ENCODE data around the gene TRIM37.
"Not testable (repeated sequence)": the region's sequence is repeated elsewhere in the genome, so short reads cannot be mapped to it uniquely, and the experiment has no call there.

The TRIM37 gene

GRCh38 chr17:58991718-58992331 is 114.9 kb downstream of the TRIM37 start:
- DNase-seq (ENCODE audit: low spot score): no peak

- no peak for DNase-seq (ENCODE audit: low spot score)
These were observed 117.1 kb downstream of the TRIM37 start for GRCh38 chr17:58989629-58990028.

DNA sequence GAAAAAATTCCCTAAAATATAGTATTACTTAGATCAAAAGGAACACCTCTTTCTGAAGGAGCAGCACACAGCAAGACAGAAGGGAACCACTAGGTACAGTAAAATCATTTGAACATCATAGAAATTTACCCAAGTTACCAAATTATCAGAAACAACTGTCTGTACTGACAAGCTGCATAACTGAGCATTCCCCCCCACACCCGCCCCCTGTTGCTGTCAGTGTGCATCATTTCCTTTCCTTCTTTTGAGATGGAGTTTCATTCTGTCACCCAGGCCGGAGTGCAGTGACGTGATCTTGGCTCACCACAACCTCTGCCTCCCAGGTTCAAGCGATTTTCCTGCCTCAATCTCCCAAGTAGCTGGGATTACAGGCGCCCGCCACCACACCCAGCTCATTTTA is 120.7 kb downstream of the TRIM37 start:
- no peak for DNase-seq (ENCODE audit: low spot score)

DNA sequence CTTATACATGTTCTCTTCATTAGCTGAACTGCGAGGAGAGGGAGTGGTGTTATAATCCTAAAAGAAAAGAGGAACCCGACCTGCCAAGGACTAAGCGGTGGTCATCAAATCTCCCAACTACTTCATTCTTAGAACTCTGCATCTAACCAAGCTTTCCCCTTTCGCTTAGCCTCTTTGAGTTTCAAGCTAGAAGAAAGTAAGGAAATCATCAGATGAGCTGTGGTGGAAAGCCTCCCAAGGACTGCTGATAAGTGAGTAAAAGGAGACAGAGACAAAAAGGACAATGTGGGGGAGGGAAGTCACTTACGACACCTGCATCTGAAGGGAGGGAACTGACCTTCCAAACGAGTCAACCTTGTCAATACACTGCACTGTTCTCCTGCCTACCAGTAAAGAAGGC is 121.3 kb downstream of the TRIM37 start:
- no peak for DNase-seq (ENCODE audit: low spot score)

DNA sequence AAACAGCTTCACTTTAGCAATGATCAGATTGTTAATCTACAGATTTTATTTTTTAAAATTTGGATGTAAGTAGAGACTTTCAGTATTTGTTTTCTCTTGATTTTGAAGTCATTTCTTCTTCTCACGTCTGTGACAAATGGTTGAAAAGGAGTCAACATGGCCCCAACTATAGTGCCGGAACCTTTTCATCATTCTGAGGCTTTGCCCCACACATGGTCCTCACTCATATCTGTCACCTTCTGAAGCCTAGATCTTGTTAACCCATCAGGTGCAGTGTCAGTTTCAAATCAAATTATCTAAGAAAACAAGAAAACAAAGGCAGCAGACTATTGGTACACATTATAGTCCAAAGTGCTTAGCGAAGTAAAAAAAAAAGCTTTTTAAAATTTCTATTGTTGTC is 124.1 kb downstream of the TRIM37 start:
- DNase-seq (ENCODE audit: low spot score): no peak

GRCh38 chr17:58980706-58981481 is 125.8 kb downstream of the TRIM37 start:
- no peak for DNase-seq (ENCODE audit: low spot score)

DNA sequence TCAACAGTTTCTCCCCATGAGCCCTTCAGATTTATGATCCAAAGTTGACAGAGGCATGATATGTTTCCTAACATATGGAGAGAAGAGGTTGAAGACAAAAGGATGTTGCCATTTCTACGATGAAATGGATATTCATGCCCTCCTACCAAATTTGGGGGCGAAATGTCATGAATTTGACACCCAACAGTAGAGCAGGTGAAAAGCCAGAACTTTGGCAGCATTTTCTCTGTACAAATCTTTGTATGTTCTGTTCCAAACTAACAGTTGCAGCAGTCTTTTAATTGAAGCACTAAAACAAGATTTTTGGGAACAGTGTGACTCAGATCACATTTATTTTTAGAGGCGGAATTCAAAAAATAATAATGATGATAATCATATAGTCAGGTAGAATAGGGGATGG is 130.1 kb downstream of the TRIM37 start:
- DNase-seq (ENCODE audit: low spot score): no peak

DNA sequence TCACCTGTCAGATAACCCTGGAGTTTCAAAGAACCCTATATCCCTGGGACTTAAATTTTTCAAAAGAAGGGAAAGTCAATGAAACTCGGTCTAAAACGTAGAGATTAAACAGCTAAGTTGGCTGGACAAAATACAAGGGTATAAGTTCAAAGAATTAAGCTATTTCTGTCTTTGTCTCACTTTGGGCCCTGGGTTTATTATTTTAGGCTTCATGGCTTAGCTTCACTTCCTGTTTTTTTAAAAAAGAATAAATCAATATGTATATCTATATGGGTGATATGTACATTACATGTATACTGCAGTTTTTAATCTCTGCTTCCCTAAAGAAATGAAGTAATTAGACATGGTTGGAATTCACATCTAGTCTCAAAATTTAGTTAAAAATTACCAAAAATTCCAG is 132.3 kb downstream of the TRIM37 start:
- no peak for DNase-seq (ENCODE audit: low spot score)

GRCh38 chr17:58970609-58971450 is 135.8 kb downstream of the TRIM37 start:
- DNase-seq (ENCODE audit: low spot score): no peak

DNA sequence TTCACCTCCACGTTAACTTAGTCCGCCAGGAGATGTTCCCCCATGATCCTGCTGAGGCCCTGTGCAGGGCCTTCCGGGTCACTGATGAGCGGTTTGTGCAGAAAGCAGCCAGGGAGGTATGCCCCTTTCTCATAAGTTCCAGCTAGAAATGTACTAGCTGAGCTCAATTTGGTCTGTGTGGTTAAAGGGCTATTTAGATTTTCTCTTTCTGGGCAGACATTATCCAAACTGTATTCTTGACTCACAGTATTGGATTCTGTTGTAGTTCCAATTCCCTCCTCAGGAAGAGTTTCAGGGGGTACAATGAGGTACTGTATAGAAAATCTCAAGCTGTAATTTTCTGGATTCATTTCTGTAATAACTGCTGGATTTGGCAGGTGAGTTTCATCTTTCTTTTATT is 137.1 kb downstream of the TRIM37 start:
- DNase-seq (ENCODE audit: low spot score): no peak

GRCh38 chr17:58969156-58969555 is 137.5 kb downstream of the TRIM37 start:
- DNase-seq (ENCODE audit: low spot score): peak; percentile 36

DNA sequence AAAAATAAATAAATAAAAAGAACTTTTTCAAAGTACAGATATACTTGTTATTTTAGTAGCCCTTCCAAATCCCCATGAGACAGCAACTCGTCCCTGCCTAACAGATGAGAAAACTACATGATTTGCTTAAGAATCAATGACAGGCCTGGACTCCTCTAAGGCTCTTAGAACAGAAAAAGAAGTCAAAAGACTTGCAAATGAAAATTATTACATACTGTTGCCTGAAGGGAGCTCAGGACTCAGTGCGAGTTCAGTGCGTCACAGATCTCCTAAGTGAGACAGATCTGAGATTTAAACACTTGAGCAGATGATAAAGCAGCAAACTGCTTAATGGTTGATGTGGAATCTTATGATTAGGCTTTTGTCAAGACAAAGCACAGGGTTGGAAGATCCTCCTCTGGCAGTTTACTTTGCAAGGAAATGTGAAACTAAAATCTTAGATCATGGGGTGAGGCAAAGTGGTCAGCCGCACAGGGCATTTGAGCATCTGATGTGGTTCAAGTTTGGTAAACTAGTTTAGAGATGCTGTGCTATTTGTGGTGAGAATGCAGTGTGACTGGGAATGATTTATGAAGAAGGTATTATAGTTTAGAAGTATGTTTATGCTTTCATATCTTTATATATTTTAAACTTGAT is 138.1 kb downstream of the TRIM37 start:
- DNase-seq (ENCODE audit: low spot score): peak; percentile 69

DNA sequence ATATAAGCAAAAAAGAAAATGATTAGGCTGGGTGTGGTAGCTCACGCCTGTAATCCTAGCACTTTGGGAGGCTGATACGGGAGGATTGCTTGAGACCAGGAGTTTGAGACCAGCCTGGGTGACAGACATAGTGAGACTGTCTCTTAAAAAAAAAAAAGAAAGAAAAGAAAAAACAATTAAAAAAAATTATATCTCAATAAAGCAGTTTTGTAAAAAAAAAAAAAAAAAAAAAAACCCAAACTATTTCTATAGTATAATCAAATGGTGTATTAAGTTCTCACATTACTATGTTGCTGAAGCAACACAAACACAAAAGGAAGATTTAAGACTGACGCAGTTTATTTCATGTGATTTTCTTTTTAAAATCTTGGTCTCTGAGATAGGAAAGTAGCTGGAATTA is 140.5 kb downstream of the TRIM37 start:
- DNase-seq (ENCODE audit: low spot score): no peak

DNA sequence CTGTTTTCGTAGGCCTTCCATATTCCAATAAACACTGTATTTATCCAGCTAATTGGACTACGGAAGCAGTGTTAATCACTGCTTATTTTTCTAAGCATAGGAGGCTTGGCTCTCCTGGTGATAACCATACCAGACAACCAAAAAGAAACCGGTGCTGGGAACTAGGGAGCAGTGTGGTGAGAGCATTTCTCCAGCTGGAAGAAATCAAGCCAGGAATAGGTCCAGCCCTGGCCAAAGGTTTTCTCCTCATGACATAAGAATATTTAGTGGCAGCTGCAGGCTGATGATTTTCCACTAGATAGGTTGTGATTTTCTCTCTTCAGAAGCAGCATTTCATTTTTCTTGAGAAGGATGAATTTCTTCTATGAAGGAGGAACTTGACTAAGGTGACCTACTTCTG is 141.5 kb downstream of the TRIM37 start:
- no peak for DNase-seq (ENCODE audit: low spot score)

DNA sequence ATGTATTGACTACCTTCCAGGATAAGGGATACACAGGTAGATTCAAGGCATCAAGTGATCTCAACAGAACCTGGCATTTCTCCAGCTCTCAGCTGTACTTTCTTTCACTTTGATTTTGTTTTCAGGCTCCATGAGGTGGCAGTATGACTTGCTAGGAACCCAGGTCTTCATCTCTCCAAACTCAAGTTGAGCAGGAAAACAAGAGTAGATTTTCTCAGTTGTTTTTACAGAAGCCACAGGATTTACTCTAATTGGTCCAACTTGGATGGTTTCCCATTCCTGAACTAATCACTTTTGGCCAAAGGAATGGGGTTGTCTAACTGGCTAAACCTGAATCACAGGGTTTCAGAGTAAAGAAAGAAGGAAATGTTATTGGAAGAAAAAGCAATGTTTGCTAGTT is 146.6 kb downstream of the TRIM37 start:
- peak; percentile 41 for DNase-seq (ENCODE audit: low spot score)

DNA sequence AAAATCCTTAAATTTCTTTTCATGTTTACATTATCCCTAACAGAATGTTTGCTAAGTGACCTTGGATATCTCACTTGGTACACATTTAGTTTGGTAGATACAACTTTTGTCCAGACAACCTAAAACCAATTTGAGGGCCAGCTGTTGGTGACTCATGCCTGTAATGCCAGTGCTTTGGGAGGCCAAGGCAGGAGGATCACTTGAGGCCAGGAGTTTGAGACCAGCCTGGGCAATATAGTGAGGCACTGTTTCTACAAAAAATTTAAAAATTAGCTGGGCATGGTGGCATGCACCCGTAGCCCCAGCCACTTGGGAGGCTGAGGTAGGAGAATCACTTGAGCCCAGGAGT is 149.0 kb downstream of the TRIM37 start:
- not testable (repeated sequence) for DNase-seq (ENCODE audit: low spot score)

DNA sequence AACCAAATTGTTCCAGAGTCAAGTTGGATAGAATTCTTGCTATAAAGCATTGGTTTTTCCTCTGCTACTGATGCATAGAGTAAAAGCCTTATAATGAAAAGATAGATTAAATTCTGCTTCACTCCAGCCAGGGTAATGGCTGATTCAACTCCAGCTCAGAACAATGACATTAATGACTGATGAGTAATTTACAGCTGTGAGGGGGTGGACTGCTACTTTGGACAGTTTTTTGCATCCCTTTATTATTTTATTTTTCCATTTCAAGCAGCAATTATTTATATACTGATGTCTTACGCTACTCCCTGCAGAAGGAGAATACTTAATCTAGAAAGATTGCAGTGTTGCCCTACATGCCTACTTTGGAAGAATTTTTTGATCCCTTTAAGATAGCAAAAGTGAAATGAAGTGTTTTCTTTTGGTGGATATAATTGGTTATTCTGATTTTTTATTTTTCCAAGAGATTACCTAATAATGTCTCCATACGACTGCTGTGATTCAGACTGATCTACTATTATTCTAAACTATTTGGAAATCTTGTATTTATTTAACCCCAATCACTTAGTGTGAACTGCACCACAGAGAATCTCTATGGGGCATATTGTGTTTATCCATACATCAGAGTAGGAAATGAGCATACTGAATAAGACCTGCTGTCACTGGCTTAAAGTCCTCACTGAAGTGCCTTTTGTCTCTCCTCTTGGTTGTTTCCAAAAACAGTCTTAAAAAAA is 149.5 kb downstream of the TRIM37 start:
- peak; percentile 33 for DNase-seq (ENCODE audit: low spot score)

DNA sequence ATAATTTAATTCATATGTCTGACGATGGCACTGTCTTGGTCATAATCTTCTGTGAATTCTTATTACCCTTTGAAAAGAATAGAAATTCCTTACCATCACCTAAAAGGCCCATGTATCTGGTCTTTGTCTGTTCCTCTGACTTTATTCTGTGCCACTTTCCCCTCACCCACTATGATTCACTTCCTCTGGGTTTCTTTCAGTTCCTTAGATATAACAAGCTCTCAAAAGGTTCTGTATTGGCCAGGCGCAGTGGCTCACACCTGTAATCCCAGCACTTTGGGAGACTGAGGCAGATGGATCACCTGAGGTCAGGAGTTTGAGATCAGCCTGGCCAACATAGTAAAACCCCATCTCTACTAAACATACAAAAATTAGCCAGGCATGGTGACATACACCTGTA is 152.3 kb downstream of the TRIM37 start:
- not testable (repeated sequence) for DNase-seq (ENCODE audit: low spot score)

DNA sequence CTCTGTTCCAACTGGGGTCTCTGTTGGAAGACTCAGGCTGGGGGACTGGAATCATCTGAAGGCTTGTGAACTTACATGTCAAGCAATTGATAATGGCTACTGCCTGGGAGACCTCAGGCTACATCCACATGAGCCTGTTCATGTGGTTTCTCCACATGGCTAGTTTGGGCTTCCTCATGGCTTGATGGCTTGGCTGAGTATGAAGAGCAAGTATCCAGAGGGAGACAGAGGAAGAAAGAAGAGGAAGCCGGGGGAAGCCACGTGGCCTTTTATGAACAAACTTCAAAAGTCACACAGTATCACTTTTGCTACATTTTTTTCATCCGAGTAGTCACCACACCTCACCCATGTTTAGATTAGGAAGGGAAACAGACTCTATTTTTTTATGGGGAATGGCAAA is 158.9 kb downstream of the TRIM37 start:
- DNase-seq (ENCODE audit: low spot score): no peak

GRCh38 chr17:58947411-58947810 is 159.3 kb downstream of the TRIM37 start:
- no peak for DNase-seq (ENCODE audit: low spot score)

- no peak for DNase-seq (ENCODE audit: low spot score)
These were observed 162.5 kb downstream of the TRIM37 start for GRCh38 chr17:58944166-58944565.

DNA sequence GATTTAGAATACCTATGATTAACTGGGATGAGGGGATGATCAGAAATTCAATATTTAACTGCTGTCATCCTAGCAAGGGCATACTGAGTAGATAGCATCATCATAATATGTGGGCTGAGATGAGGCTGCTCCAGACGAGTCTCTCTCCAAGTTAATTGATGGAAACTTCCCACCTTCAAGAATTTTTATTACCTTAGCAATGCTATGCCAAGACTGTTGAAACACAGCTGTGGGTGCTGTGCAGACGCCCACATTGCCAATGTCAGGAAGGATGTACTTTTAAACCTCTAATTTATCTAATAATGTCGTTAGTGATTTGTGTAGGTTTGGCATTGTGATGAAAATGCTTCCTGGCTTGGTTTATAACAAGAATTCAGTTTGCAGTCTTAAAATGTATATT is 170.4 kb downstream of the TRIM37 start:
- DNase-seq (ENCODE audit: low spot score): no peak
